Raji (cell line): ENCODE data around the gene MFAP3L.

ENCODE experiments used
- POLR2A ChIP-seq: IDR thresholded peaks from 2 replicates; pipeline ENCODE4 v1.6.1; 2011; ENCODE audit warnings: low read depth, low read length, control low read depth; ENCODE audit not compliant: insufficient read depth

The MFAP3L gene

GRCh38 chr4:169940460-169940859 is 85.7 kb downstream of the MFAP3L start:
- TF ChIP-seq POLR2A, result no peak
